OCI-LY3 (cell line): Measurements from ENCODE around the gene HECTD4.

ENCODE experiments used
- H2AFZ ChIP-seq: fragments of 200-600, 300-600 bp; shearing (Covaris generic); 2 replicates; pipeline ENCODE4 v1.6.0; 2014; ENCODE audit warnings: antibody characterized with exemption, low read depth, low read length
- H3K27ac ChIP-seq: fragments of 200-600, 300-600 bp; sonication (generic); 2 replicates; pipeline ENCODE4 v1.5.1; 2014; ENCODE audit warnings: mild to moderate bottlenecking, low read length, moderate library complexity, mixed read lengths
- H3K27me3 ChIP-seq: fragments of 200-600, 300-600 bp; sonication (generic); 2 replicates; pipeline ENCODE4 v1.6.1; 2014; ENCODE audit warnings: low read depth, low read length, mixed read lengths
- H3K36me3 ChIP-seq: fragments of 200-600, 300-600 bp; sonication (generic); replicated peaks from 2 replicates; pipeline ENCODE3; 2014; ENCODE audit warnings: low read depth, low read length, mixed read lengths
- H3K4me1 ChIP-seq: fragments of 300-600, 200-600 bp; sonication (generic); 2 replicates; pipeline ENCODE4 v1.6.1; 2014; ENCODE audit warnings: low read length, mixed read lengths
- H3K4me2 ChIP-seq: fragments of 200-600, 300-600 bp; sonication (generic); 2 replicates; pipeline ENCODE4 v1.6.1; 2014; ENCODE audit warnings: low read length, mixed read lengths
- H3K4me3 ChIP-seq: fragments of 300-600, 200-600 bp; sonication (generic); 2 replicates; pipeline ENCODE4 v1.5.1; 2014; ENCODE audit warnings: antibody characterized with exemption, mild to moderate bottlenecking, low read length, moderate library complexity
- H3K79me2 ChIP-seq: fragments of 300-600, 200-600 bp; shearing (Covaris generic); 2 replicates; pipeline ENCODE4 v1.6.1; 2014; ENCODE audit warnings: mild to moderate bottlenecking, low read length, mixed read lengths
- H3K9ac ChIP-seq: fragments of 300-600, 200-600 bp; shearing (Covaris generic); 2 replicates; pipeline ENCODE4 v1.6.0; 2014; ENCODE audit warnings: mild to moderate bottlenecking, low read length, moderate library complexity
- H3K9me3 ChIP-seq: fragments of 200-600, 300-600 bp; shearing (Covaris generic); 2 replicates; pipeline ENCODE4 v1.6.1; 2014; ENCODE audit warnings: low read length, mixed read lengths; ENCODE audit not compliant: insufficient read depth
- H4K20me1 ChIP-seq: fragments of 200-600, 300-600 bp; sonication (generic); 2 replicates; pipeline ENCODE4 v1.6.1; 2016; ENCODE audit warnings: low read length, mixed read lengths; ENCODE audit not compliant: insufficient read depth
- CTCF ChIP-seq: fragments of 200-600, 300-600 bp; sonication (generic); IDR thresholded peaks from 2 replicates; pipeline ENCODE4 v1.5.1; 2014; ENCODE audit warnings: antibody characterized with exemption, low read length, low read depth
- EZH2phosphoT487 ChIP-seq: fragments of 200-600 bp; shearing (Covaris generic); IDR thresholded peaks from 2 replicates; pipeline ENCODE4 v1.6.1; 2018; ENCODE audit warnings: antibody characterized with exemption, mixed run types, low read depth

Gene HECTD4

GRCh38 chr12:112288638-112289037, 93.6 kb downstream of the HECTD4 start:
- Histone ChIP-seq H3K36me3 (peaks cover 7% of the 10 kb centered on the region), H3K4me1 (no peaks in the 10 kb centered on the region), H4K20me1 (no peaks in the 10 kb centered on the region), H3K4me2 (no peak overlapping the region), H2AFZ (no peak overlapping the region), H3K27me3 (no peaks in the 10 kb centered on the region), H3K4me3 (no peak overlapping the region), H3K9me3 (peaks cover 5% of the 10 kb centered on the region; the same call in 1 of the 2 replicates), H3K27ac (no peak overlapping the region), H3K79me2 (no peaks in the 10 kb centered on the region), H3K9ac (no peak overlapping the region)
- TF ChIP-seq CTCF (no peak), EZH2phosphoT487 (no peak)

- TF ChIP-seq EZH2phosphoT487 (no peak), CTCF (no peak)
- peaks cover 5% of the 10 kb centered on the region; the same call in 1 of the 2 replicates for H3K9me3 ChIP-seq
- H3K9ac ChIP-seq = no peak overlapping the region
- no peak overlapping the region for H3K4me3 ChIP-seq
- H3K4me2 ChIP-seq = no peak overlapping the region
- H3K4me1 ChIP-seq = no peaks in the 10 kb centered on the region
- no peaks in the 10 kb centered on the region for H3K27me3 ChIP-seq
- no peak overlapping the region for H3K27ac ChIP-seq
- H2AFZ ChIP-seq = no peak overlapping the region
- no peaks in the 10 kb centered on the region for H3K79me2 ChIP-seq
- H4K20me1 ChIP-seq = no peaks in the 10 kb centered on the region
- peaks cover 7% of the 10 kb centered on the region for H3K36me3 ChIP-seq
These were observed 96.4 kb downstream of the HECTD4 start for GRCh38 chr12:112285600-112286401.

GRCh38 chr12:112283546-112283945, 98.7 kb downstream of the HECTD4 start:
- Histone ChIP-seq H3K27ac (no peak overlapping the region), H3K27me3 (no peaks in the 10 kb centered on the region), H3K4me3 (no peak overlapping the region), H2AFZ (no peak overlapping the region), H3K4me2 (no peak overlapping the region), H4K20me1 (no peaks in the 10 kb centered on the region), H3K9ac (no peak overlapping the region), H3K9me3 (peaks cover 2% of the 10 kb centered on the region; the same call in 1 of the 2 replicates), H3K79me2 (no peaks in the 10 kb centered on the region), H3K4me1 (no peaks in the 10 kb centered on the region), H3K36me3 (peaks cover 2% of the 10 kb centered on the region)
- no peak for TF ChIP-seq EZH2phosphoT487
- no peak for TF ChIP-seq CTCF

GRCh38 chr12:112282920-112283319, 99.3 kb downstream of the HECTD4 start:
- no peaks in the 10 kb centered on the region for H3K27me3 ChIP-seq
- H2AFZ ChIP-seq = no peak overlapping the region
- no peaks in the 10 kb centered on the region for H3K4me1 ChIP-seq
- H3K79me2 ChIP-seq = no peaks in the 10 kb centered on the region
- no peaks in the 10 kb centered on the region for H4K20me1 ChIP-seq
- no peak overlapping the region for H3K9ac ChIP-seq
- H3K36me3 ChIP-seq = no peaks in the 10 kb centered on the region
- no peak for TF ChIP-seq EZH2phosphoT487
- no peak for TF ChIP-seq CTCF
- H3K9me3 ChIP-seq = no peaks in the 10 kb centered on the region
- H3K4me2 ChIP-seq = no peak overlapping the region
- no peak overlapping the region for H3K27ac ChIP-seq
- H3K4me3 ChIP-seq = no peak overlapping the region
